ENCODE results near the gene SKAP2.

SKAP2 gene

DNA sequence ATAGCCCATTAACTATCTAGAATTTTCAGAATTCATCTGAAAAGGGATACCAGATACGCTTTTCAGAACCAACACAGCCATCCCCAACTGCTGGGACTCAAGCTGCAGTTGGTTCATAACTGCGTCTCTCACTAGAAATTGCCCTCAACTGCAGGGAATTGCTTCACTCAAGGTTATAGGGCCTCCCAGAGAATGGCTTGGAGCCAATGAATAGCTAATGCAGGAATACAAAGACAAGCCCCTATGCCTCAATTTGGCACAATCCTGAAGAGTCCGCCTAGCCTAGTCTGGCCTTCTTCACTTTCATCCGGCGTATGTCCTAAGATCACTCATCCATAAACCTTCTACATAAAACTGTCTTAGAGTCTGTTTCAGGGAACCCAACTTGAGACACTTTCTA lies 164.0 kb downstream of the SKAP2 start:
- Mint-ChIP-seq H3K27ac (no peak overlapping the region), H3K36me3 (ENCODE audit: low read depth) (no peaks in the 10 kb centered on the region), H3K9me3 (no peaks in the 10 kb centered on the region), H3K4me3 (no peak overlapping the region), H3K27me3 (ENCODE audit: low read depth) (peaks cover 35% of the 10 kb centered on the region), H3K4me1 (ENCODE audit: low read depth) (peaks cover 4% of the 10 kb centered on the region)

- Mint-ChIP-seq H3K4me1 (ENCODE audit: low read depth) (peaks cover 4% of the 10 kb centered on the region), H3K9me3 (no peaks in the 10 kb centered on the region), H3K36me3 (ENCODE audit: low read depth) (no peaks in the 10 kb centered on the region), H3K27me3 (ENCODE audit: low read depth) (peaks cover 35% of the 10 kb centered on the region), H3K27ac (no peak overlapping the region), H3K4me3 (no peak overlapping the region)
Measured at GRCh38 chr7:26699766-26700165, 164.6 kb downstream of the SKAP2 start.

DNA sequence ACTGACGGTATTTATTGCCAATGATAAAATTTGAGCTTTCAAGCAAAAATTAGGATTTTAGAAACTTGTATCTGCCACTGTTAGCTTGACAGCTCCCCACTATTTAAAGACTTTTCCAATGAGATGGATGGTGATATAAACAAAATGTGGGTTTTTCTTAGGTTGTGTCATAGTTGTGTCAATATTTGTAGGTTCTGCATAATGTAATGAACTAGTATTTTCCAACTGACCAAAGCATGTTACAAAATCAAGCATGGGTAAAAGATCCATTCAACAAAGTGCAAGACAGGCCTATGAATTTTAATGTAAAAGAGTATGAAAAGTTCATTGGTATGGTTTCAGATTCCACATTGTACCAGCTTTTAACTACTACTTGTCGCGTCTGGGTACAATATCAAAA lies 165.6 kb downstream of the SKAP2 start:
- Mint-ChIP-seq H3K9me3 (no peaks in the 10 kb centered on the region), H3K36me3 (ENCODE audit: low read depth) (no peaks in the 10 kb centered on the region)

GRCh38 chr7:26698194-26698593 lies 166.2 kb downstream of the SKAP2 start:
- Mint-ChIP-seq H3K9me3 (no peaks in the 10 kb centered on the region), H3K27ac (no peak overlapping the region), H3K36me3 (ENCODE audit: low read depth) (no peaks in the 10 kb centered on the region), H3K4me1 (ENCODE audit: low read depth) (peaks cover 4% of the 10 kb centered on the region), H3K4me3 (no peak overlapping the region), H3K27me3 (ENCODE audit: low read depth) (peaks cover 30% of the 10 kb centered on the region)

More for the DNA sequence above, 165.6 kb downstream of the SKAP2 start:
- no peak overlapping the region for H3K27ac Mint-ChIP-seq
- H3K27me3 Mint-ChIP-seq (ENCODE audit: low read depth), result peaks cover 30% of the 10 kb centered on the region
- peaks cover 4% of the 10 kb centered on the region for H3K4me1 Mint-ChIP-seq (ENCODE audit: low read depth)
- H3K4me3 Mint-ChIP-seq, result no peak overlapping the region

GRCh38 chr7:26696978-26697377 lies 167.4 kb downstream of the SKAP2 start:
- no peaks in the 10 kb centered on the region for H3K9me3 Mint-ChIP-seq
- no peak overlapping the region for H3K4me3 Mint-ChIP-seq
- H3K27ac Mint-ChIP-seq, result no peak overlapping the region
- H3K4me1 Mint-ChIP-seq (ENCODE audit: low read depth), result peaks cover 4% of the 10 kb centered on the region
- no peaks in the 10 kb centered on the region for H3K36me3 Mint-ChIP-seq (ENCODE audit: low read depth)
- peaks cover 25% of the 10 kb centered on the region for H3K27me3 Mint-ChIP-seq (ENCODE audit: low read depth)

DNA sequence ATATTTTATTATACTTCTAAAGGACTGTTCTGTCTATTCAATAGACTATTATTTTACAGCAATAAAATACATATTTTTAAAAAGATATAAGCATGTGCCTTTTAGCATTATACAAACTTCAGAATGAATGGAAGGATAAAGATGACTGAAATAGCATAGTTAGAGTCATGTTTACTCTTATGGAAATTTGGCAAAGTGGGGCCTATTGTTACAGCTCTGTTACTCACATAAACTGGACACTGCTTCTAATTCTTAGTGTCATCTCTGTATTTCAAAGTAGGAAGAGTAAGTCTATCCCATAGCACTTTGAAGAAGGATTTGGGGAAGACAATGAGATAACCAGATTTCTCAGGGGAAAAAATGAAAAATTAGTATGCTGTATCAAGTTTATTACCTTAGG lies 168.2 kb downstream of the SKAP2 start:
- Mint-ChIP-seq H3K9me3 (no peaks in the 10 kb centered on the region), H3K4me3 (no peak overlapping the region), H3K27ac (no peak overlapping the region), H3K27me3 (ENCODE audit: low read depth) (peaks cover 31% of the 10 kb centered on the region), H3K4me1 (ENCODE audit: low read depth) (peaks cover 6% of the 10 kb centered on the region), H3K36me3 (ENCODE audit: low read depth) (no peaks in the 10 kb centered on the region)

- Mint-ChIP-seq H3K36me3 (ENCODE audit: low read depth) (no peaks in the 10 kb centered on the region), H3K4me3 (no peak overlapping the region), H3K27me3 (ENCODE audit: low read depth) (peaks cover 25% of the 10 kb centered on the region), H3K4me1 (ENCODE audit: low read depth) (peaks cover 6% of the 10 kb centered on the region), H3K9me3 (no peaks in the 10 kb centered on the region), H3K27ac (no peak overlapping the region)
Measured at GRCh38 chr7:26694713-26695112, 169.7 kb downstream of the SKAP2 start.

DNA sequence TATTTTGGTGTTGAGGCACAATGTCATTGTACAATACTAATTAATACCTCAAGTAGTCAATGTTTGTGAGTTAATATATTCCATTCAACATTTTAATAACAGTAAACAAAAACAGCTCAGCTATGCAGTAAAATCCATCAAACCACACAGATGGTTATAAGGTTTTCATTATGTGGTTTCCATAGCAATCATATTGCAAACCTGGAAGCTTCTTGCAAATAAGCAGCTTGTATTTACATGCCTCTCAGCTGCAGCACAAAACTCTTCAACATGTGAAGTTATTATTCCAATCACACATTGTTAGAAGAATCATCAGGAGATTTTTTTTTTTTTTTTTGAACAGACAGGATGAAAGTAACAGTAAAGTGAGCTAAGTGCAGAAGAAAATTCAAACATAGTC lies 170.2 kb downstream of the SKAP2 start:
- no peak overlapping the region for H3K4me3 Mint-ChIP-seq
- no peak overlapping the region for H3K27ac Mint-ChIP-seq
- H3K4me1 Mint-ChIP-seq (ENCODE audit: low read depth), result peaks cover 6% of the 10 kb centered on the region
- H3K9me3 Mint-ChIP-seq, result no peaks in the 10 kb centered on the region
- H3K27me3 Mint-ChIP-seq (ENCODE audit: low read depth), result peaks cover 25% of the 10 kb centered on the region
- H3K36me3 Mint-ChIP-seq (ENCODE audit: low read depth), result no peaks in the 10 kb centered on the region

- Mint-ChIP-seq H3K4me3 (no peak overlapping the region), H3K27me3 (ENCODE audit: low read depth) (peaks cover 18% of the 10 kb centered on the region), H3K4me1 (ENCODE audit: low read depth) (peaks cover 3% of the 10 kb centered on the region), H3K9me3 (no peaks in the 10 kb centered on the region), H3K27ac (no peak overlapping the region), H3K36me3 (ENCODE audit: low read depth) (no peaks in the 10 kb centered on the region)
Measured at GRCh38 chr7:26691886-26692285, 172.5 kb downstream of the SKAP2 start.

DNA sequence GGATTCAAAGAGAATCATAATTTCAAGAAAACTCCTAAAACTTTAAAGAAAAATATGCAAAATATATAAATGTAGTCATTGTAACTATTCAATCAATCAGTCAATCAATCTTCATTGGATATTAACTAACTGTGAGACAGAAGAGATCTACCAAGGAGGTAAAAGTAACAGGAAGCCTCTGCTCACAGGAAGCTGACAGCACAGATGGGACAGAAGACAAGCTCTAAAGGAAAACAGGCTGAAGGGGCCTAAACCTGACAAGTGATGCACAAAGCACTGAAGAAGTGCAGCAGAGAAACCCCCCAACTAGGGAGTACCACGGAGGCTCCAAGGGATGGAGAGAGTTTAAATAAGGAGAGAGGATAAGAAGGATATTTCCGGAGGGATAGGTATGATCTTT lies 173.0 kb downstream of the SKAP2 start:
- Mint-ChIP-seq H3K9me3 (no peaks in the 10 kb centered on the region), H3K4me3 (no peak overlapping the region), H3K4me1 (ENCODE audit: low read depth) (peaks cover 2% of the 10 kb centered on the region), H3K27me3 (ENCODE audit: low read depth) (peaks cover 20% of the 10 kb centered on the region), H3K27ac (no peak overlapping the region), H3K36me3 (ENCODE audit: low read depth) (no peaks in the 10 kb centered on the region)

- Mint-ChIP-seq H3K4me1 (ENCODE audit: low read depth) (peaks cover 2% of the 10 kb centered on the region), H3K27ac (no peak overlapping the region), H3K4me3 (no peak overlapping the region), H3K9me3 (no peaks in the 10 kb centered on the region), H3K36me3 (ENCODE audit: low read depth) (no peaks in the 10 kb centered on the region), H3K27me3 (ENCODE audit: low read depth) (peaks cover 17% of the 10 kb centered on the region)
Measured at GRCh38 chr7:26690135-26690805, 174.1 kb downstream of the SKAP2 start.

DNA sequence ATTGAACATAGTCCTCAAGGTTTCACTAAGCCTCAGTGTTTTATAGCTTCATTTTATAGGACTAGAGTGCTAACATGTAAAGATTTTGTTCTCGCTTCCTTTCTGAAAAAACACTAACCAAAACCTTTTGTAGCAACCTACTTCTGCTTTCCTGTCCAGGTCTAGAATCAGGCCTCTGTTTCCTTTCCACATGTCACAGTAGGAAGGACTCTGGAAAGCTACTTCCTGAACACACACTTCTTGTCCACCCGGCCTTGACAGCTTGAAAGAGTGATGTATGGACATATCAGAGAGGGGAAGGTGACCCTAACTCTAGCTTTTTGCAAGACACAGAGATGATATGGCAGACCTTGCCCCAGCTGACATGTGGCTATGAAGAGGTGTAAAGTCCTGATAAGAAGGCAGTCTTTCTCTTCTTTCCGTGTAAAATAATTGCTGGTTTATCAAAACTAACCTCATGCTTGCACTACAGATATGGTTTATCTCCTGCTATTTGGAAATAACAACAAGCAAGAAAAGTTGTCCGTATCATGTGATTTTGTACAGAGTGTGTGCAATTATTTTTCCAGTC lies 175.4 kb downstream of the SKAP2 start:
- Mint-ChIP-seq H3K9me3 (no peaks in the 10 kb centered on the region), H3K27ac (no peak overlapping the region), H3K4me1 (ENCODE audit: low read depth) (peaks cover 2% of the 10 kb centered on the region), H3K27me3 (ENCODE audit: low read depth) (peaks cover 24% of the 10 kb centered on the region), H3K4me3 (no peak overlapping the region), H3K36me3 (ENCODE audit: low read depth) (no peaks in the 10 kb centered on the region)

DNA sequence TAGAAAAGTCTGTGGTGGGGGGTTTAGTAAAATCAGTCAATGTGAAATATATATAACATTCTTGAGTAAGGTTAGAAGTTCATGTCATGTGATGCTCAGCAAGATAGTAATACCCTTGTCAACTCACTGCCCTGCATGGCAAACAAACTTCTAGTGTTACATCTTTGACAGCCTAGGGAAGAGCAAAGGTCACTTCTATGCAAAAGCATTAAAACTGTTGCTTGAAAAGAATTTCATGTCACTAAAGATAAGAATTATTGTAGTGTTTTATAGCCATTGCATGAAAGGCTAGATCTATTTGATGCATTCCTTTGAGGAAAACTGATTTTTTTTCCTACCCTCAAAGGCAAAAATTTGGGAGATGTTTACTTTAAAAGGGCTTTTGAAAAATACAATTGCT lies 176.0 kb downstream of the SKAP2 start:
- H3K4me3 Mint-ChIP-seq, result no peak overlapping the region
- H3K27me3 Mint-ChIP-seq (ENCODE audit: low read depth), result peaks cover 26% of the 10 kb centered on the region

DNA sequence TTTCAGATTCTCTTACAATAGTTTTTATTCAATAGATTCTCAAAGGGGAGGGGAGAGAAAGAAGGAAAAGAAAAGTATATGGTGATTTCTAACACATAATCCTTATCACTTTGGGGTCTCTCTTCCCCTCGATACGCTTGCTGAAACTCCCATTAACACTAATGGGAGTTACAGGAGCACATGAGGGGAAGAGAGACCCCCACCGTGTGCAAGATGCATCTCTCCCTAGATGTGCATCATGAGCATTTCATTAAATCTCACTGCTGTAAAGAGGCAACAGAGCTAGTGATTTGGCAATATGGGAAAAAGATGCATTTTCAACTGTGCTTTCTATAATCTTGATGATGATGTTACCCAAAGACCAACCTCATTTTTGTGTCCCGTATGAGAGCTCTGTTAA lies 177.4 kb downstream of the SKAP2 start:
- no peak overlapping the region for H3K27ac Mint-ChIP-seq
- no peaks in the 10 kb centered on the region for H3K9me3 Mint-ChIP-seq
- H3K4me3 Mint-ChIP-seq, result no peak overlapping the region
- H3K27me3 Mint-ChIP-seq (ENCODE audit: low read depth), result peaks cover 29% of the 10 kb centered on the region
- H3K36me3 Mint-ChIP-seq (ENCODE audit: low read depth), result no peaks in the 10 kb centered on the region
- H3K4me1 Mint-ChIP-seq (ENCODE audit: low read depth), result peaks cover 2% of the 10 kb centered on the region

More for the DNA sequence above, 176.0 kb downstream of the SKAP2 start:
- Mint-ChIP-seq H3K36me3 (ENCODE audit: low read depth) (no peaks in the 10 kb centered on the region), H3K27ac (no peak overlapping the region), H3K4me1 (ENCODE audit: low read depth) (peaks cover 2% of the 10 kb centered on the region), H3K9me3 (no peaks in the 10 kb centered on the region)

- no peak overlapping the region for H3K27ac Mint-ChIP-seq
- H3K27me3 Mint-ChIP-seq (ENCODE audit: low read depth), result peaks cover 27% of the 10 kb centered on the region
- no peaks in the 10 kb centered on the region for H3K36me3 Mint-ChIP-seq (ENCODE audit: low read depth)
- H3K4me3 Mint-ChIP-seq, result no peak overlapping the region
- peaks cover 1% of the 10 kb centered on the region for H3K4me1 Mint-ChIP-seq (ENCODE audit: low read depth)
- no peaks in the 10 kb centered on the region for H3K9me3 Mint-ChIP-seq
Measured at GRCh38 chr7:26686448-26686981, 177.9 kb downstream of the SKAP2 start.
